HG03135 (cell line): ENCODE results near the gene SLC7A7.
"Not testable (repeated sequence)": the region's sequence is repeated elsewhere in the genome, so short reads cannot be mapped to it uniquely, and the experiment has no call there.

ENCODE experiments used
- ATAC-seq: cut with Tn5 transposase; IDR thresholded peaks from one replicate; pipeline ENCODE4 v1.9.1; 2021; ENCODE audit warnings: mild to moderate bottlenecking, moderate library complexity; ENCODE audit not compliant: unreplicated experiment

SLC7A7 gene

DNA sequence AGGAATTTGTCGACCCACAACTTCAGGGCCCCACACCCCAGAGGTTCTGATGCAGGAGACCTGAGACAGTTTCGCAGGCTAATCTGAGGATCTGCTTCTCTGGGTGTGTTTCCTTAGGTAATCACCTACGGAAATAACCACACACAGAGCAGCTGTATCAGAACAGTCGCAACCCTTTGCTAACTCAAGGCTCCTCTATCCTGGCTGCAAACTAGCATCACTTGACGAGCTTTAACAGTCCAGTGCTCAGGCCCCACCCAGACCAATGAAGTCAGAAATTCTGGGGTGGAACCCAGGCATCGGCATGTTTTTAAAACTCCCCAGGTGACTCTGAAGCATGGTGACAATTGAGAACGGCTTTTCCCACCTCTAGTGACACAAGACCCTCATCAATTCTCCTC, 20.7 kb downstream of the SLC7A7 start:
- no peak for ATAC-seq

DNA sequence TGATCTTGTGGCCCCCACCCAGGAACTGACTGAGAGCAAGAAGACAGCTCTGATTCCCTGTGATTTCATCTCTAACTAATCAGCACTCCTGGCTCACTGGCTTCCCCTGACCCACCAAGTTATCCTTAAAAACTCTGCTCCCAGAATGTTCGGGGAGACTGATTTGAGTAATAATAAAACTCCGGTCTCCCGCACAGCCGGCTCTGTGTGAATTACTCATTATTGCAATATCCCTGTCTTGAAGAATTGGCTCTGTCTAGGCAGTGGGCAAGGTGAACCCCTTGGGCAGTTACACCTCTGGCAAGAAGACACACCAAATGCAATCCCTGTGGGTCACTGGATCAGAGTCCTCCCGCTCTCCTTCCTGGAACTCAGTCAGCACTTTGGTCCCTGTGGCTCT, 21.3 kb downstream of the SLC7A7 start:
- no peak for ATAC-seq

DNA sequence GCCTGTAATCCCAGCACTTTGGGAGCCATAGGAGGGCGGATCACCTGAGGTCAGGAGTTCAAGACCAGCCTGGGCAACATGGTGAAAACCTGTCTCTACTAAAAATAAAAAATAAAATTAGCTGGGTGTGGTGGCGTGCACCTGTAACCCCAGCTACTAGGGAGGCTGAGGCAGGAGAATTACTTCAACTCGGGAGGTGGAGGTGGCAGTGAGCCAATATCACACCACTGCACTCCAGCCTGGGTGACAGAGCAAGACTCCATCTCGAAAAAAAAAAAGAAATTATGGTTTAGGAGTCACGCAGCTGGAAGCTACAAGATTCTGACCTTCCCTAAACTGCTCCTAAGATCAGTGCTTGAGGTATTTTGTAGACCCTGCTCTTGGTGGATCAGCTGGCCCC, 21.7 kb downstream of the SLC7A7 start:
- ATAC-seq: not testable (repeated sequence)

DNA sequence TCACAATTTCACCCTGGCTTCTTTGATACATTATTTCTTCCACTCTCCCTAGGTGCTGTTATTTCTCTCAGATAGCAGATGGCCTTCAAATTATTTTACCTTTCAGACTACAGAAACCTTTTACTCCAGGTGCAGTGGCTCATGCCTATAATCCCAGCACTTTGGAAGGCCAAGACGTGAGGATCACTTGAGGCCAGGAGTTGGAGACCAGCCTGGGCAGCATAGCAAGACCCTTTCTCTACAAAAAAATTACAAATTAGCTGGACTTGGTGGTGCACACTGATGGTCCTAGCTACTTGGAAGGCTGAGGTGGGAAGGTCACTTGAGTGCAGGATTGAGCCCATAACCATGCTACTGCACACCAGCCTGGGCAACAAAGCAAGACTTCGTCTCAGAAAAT, 23.1 kb downstream of the SLC7A7 start:
- no peak for ATAC-seq

DNA sequence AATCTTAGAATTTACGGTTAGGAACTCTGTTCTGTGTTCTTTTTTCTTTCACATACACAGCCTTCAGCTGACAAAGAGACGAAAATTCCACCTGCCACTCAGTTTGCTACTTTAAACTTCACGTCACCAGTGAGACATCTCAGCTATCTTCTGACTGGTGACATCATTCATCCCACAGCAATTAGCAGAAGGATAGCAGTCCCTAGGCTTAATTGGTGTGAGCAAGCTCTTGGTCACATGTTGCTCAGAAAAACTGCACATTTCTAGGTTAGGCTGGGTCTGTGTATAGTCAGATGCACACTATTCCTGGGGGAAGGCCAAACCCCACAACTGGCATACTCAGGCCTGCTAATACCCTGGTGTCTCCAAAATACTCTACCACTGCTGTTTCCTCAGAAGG, 23.9 kb downstream of the SLC7A7 start:
- no peak for ATAC-seq

DNA sequence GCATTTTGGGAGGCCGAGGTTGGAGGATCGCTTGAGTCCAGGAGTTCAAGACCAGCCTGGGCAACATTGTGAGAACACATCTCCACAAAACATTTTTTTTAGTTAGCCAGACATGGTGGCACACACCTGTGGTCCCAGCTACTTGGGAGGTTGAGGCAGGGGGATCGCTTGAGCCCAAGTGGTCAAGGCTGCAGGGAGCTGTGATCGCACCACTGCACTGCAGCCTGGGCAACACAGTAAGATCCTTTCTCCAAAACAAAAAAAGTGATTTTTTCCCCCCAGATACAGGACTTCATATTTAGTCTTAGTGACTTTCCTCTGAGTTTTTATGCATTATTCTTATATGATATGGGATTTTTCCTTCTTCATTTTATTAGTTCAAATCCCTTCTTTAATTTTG, 28.6 kb downstream of the SLC7A7 start:
- ATAC-seq: no peak

DNA sequence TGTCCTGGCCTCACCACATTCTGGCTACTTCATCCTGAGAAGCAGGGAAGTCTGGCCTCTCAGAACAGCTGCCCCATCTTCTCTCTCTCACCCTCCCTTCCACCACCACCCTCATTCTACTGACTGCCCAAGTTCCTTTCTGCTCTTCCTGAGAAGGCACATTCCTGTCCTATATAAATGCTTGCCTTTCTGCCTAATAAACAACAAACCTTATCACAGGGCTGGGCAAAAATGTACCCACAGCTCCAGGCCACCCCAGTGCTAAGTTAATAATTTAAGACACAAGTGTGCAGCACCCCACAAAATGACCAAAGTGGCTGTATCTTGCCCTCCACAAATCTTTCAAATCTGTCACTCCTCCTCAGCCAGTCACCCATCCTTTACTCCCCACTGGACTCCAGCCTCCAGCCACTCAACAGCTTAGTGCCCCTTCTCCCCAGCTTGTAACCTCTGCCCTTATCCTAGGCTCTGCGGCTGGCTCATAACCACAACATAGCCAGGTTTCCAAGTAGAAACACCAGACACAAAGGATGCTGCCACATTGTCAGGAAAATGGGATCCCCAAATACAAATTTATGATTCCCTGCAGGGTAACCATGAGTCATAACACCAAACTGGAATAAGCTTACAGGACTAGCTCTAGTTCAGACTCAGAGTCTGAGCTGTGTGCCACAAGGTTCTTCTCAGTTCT, 33.8 kb downstream of the SLC7A7 start:
- ATAC-seq: no peak

DNA sequence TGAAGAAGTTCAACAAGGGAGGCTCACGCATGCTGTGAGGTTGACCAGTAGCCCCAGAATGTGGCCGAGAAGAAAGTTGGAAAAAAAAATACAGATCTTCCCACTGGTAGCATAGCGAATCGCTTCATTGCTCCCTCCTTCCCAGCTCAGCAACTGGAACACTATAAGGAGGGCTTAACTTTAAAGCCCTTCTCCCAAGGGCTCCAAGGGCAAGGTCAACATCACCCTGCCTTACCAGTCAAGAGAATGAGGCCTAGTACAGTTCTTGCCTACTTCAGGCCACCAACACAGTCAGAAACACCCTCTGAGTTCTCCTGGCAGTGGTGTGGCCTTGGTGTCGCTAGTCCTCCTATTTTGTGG, 34.3 kb downstream of the SLC7A7 start:
- no peak for ATAC-seq

DNA sequence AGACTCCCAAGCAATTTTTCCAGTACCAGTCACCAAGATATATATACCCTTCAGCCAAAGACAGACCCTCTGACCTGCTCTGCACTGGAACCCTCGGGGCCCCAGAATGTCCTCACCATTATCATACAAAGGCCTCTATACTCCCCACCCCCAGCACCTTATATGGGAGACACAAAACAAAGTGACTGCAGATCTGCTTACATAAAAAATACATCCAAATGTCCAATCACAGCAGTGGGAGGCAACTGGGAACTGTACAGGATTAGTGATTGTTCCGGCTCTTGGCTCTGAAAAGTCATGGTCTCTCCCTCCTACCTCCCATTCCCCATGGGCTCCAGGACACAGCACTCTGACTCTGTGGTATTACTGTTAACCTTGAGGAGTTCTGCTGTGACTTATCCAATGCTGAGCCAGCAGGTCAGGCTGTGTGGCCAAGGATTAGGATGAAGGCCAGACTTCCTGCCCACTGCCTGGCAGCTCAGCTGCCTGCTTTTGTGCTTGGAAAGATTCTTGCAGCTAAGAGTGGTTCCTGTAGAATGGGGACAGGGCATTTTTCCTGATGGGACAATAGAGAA, 35.0 kb downstream of the SLC7A7 start:
- ATAC-seq: no peak

DNA sequence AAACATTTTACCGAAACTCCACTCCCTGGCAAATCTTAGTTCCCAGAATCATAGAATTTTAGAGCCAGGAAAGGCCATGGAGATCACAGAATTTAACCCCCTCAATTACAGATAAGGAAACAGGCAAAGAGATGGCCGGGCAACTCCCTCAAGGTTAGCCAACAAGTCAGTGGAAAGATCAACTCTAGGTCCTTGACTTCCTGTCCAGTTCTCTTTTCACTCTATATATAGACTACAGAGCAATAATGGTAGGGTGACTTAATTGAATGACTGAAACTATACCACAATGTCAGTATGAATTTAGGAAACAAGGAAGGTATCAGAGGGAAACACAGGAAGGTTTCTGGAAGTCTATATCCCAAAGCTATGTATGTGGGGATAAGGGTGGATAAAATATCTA, 37.2 kb downstream of the SLC7A7 start:
- no peak for ATAC-seq

DNA sequence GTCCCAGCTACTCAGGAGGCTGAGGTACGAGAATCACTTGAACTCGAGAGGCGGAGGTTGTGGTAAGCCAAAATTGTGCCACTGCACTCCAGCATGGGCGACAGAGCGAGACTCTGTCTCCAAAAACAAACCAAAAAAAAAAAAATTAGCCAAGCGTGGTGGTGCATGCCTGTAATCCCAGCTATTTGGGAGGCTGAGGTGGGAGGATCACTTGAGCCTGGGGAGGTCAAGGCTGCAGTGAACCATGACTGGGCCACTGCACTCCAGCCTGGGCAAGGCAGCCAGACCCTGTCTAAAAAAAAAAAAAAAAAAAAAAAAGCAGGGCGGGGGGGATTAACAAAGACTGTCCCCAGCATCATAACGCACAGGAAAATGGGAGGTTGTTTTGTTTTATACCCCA, 38.4 kb downstream of the SLC7A7 start:
- not testable (repeated sequence) for ATAC-seq

DNA sequence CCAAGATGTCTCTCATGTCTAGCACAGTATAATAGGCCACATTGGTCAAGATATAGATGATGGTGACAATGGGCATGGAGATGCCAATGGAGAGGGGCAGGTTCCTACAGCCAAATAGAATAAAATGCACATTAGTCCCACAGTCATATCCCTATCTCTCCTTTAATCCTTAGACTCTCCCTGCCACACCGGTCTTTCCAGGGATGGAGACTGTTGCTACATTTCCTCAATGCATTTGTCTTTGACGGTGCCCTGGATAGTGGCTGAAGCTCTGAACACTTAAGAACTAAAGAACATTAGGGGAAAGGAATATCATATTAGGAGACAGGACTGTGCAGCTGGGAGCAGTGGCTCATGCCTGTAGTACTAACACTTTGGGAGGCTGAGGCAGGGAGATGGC, 39.0 kb downstream of the SLC7A7 start:
- no peak for ATAC-seq

DNA sequence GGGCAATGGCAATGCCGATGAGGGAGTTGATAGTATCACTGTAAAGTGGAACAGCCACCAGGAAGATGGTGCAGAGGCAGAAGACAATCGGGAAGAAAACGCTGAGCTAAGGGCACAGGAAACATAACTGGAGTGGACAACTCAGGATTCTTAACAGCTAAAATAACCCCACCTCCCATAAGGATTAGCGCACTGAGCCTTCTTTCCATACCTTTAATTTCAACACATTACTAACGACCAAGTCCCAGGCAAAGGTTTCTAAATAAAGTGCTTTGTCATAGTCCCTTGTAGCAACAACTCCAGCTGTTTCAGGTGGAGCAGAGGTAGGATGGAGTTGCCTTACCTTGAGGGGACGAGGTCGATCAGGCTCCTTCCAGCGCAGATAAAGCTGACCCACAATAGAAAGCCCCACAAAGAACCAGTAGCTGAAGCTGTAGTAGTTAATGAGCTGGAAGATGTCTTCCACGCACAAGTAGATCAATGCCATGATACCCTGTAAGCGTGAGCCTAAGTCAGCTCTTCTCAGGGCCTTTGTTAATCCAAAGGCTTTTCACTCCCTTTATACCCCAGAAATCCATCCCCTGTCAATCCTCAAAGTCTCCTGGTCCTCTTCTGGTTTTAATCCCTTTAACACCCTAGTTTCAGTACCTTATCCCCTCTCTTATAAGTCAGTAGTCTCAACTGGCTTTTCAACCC, 41.1 kb downstream of the SLC7A7 start:
- no peak for ATAC-seq

DNA sequence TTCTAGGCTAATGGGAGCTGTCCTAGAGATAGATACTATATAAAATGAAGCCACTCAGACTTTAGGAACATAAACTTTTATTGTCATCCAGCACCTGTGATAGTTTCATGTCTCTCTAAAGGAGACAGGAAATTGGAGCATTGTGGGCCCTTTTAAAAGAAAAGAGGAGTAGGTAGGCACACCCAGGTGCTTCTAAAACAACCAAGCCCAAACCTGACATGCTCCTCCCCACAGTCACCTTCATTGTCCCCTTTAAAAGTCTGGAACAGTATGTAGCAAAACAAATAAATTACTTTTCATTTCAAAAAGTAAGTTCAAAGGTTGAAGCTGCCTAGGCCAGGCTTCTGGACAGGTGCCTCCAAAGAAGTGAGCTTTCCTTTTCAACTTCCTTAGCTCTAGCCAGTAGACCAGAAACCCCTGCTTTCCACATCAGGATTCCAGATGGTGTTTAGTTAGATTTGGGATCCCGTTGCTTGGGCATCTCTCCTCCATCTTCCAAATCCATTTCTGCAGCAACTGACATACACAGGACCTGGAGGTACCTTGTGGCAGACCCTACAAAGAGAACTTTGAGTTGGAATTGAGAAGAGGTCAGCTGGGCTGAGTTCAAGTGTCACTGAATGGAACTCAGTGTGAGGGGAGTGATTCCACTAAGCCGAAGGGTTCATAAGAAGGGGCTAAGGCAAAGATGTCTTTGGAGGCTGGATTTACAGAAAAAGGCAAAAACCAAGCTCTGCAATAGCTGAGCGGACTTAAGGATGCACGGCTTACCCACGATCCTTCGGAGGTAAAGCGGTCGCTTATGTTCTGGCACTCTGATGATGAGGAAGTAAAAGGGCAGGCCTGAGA, 41.8 kb downstream of the SLC7A7 start:
- no peak for ATAC-seq

DNA sequence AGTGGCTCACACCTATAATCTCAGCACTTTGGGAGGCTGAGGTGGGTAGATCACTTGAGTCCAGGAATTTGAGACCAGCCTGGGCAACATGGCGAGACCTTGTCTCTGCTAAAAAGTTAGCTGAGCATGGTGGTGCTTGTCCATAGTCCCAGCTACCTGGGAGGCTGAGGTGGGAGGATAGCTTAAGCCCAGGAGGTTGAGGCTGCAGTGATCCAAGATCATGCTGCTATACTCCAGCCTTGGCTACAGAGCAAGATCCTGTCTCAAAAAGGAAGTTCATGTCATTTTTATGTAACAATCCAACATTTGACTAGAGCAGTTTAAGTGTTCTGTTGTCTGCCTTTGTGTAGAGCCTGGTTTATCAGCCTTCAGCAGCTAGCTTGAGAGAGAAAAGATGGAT, 42.5 kb downstream of the SLC7A7 start:
- no peak for ATAC-seq

DNA sequence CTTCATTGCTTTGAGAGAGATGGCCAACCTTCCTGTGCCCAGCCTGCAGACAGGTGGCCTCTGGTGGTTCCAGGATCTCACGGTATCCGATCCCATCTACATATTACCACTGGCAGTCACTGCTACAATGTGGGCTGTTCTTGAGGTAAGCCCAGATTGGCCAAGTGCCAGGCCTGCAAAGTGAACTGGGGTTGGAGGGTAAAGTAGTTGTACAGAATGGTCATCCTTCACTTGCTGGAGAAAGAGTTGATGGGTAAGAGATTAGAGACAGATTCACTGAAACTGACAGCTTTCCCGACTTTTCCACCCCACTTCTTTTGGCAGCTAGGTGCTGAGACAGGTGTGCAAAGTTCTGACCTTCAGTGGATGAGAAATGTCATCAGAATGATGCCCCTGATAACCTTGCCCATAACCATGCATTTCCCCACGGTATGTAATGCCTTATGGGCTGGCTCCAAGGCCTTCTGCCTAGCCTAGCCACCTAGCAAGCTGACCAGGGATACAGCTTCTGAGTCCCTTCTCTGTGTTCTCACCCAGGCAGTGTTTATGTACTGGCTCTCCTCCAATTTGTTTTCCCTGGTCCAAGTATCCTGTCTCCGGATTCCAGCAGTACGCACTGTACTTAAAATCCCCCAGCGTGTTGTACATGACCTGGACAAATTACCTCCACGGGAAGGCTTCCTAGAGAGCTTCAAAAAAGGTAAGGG, 44.6 kb downstream of the SLC7A7 start:
- ATAC-seq: no peak

DNA sequence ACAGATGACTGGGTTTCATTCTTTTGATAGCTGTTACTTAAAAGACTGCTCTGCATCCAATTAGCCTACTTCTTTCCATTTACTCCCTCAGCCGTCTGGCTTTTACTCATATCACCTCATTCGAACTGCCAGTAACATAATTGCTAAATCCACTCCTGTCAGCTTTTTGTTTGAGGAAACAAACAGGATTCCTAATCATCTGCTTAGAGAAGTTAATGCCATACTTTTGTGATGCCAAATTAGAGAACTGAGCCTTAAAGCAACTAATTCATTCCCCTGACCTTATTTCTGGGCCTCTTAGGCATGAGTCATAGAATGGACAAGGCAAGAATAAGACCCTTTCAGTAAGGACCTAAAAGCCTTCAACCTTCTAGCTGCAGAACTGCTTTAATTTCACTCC, 45.9 kb downstream of the SLC7A7 start:
- ATAC-seq: no peak

DNA sequence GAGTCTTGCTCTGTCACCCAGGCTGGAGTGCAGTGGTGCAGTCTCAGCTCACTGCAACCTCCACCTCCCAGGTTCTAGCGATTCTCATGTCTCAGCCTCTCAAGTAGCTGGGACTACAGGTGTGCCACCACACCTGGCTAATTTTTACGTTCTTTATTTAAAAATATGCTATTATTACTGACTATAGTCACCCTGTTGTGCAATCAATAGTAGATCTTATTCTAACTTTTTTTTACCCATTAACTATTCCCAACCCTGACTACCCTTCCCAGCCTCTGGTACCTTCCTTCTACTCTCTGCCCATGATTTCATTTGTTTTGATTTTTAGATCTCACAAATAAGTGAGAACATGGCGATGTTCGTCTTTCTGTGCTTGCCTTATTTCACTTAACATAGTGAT, 46.3 kb downstream of the SLC7A7 start:
- no peak for ATAC-seq

DNA sequence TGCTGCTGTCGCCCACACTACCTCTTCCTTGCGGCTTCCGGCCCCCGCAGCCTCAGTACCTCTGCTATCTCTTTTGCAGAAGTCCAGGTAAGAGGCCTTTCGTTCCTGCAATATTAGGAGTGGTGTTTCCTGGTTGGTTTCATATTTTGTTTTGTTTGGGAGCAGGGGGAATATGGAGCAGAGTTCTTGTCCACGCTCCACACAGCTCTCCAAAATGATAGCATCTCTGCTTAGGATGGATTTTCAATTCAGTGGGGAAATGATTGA, 48.0 kb downstream of the SLC7A7 start:
- no peak for ATAC-seq

DNA sequence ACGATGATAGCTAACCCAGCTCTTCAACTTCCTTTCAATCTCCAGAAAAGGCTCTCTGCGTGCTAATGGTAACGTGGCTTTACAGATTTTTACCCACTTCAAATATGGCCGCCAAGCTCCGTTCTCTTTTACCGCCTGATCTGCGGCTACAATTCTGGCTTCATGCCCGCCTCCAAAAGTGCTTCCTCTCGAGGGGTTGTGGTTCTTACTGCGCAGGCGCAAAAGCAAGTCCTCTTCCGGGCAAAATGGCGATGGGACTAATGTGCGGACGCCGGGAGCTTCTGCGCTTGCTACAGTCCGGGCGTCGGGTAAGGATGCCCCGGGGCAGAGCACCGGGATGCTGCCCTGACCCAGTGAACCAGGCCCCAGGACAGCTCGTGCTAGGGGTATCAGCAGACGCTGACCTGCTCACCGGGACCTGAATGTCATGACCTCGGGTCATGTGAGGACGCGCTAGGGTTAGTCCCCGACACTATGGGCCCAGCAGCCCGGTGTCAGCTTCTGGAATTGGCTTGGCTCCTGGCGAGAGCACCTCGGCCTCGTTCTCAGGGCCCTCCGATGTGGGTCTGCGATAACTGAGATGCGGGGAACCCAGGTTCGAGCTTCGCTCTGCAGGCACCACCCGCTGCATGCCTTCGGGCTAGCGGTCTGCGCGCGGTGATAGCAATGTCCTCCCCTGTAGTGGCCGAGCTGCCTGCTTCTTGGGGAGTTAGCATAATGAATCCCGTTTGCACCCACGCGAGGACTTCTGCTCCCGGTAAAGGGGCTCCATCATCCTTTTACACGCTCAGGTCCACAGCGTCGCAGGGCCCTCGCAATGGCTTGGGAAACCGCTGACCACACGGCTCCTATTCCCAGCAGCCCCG, 48.5 kb downstream of the SLC7A7 start, which contains the start of gene OXA1L:
Gene OXA1L, plus strand, starts transcription at position 232 of the 866 bp plus-strand sequence. Its CDS starts 14 bp downstream, at position 246.
- peak; percentile 81 for ATAC-seq
